Stimulated activated CD8-positive, alpha-beta memory T cell treated with anti-CD3 and anti-CD28 coated beads, Interleukin-15, amount 100 ng/mL, for 24 hours (primary cell): ENCODE measurements around the gene ARHGAP10.
"Not testable (repeated sequence)": the region's sequence is repeated elsewhere in the genome, so short reads cannot be mapped to it uniquely, and the experiment has no call there.

Experiments used
- DNase-seq: peaks from one replicate; pipeline ENCODE4 v3.0.0-alpha.2; 2020; ENCODE audit warnings: low read depth

ARHGAP10 gene

GRCh38 chr4:147794787-147795413 lies 63.0 kb downstream of the ARHGAP10 start:
- DNase-seq, result no peak

- not testable (repeated sequence) for DNase-seq
Observed at GRCh38 chr4:147799057-147799456, 67.2 kb downstream of the ARHGAP10 start.

- DNase-seq, result peak; percentile 18
Observed at GRCh38 chr4:147799986-147800555, 68.2 kb downstream of the ARHGAP10 start.

- DNase-seq, result no peak
Observed at GRCh38 chr4:147801820-147802219, 69.9 kb downstream of the ARHGAP10 start.

GRCh38 chr4:147802346-147802745 lies 70.5 kb downstream of the ARHGAP10 start:
- DNase-seq, result no peak

- DNase-seq, result no peak
Observed at GRCh38 chr4:147805946-147806345, 74.1 kb downstream of the ARHGAP10 start.

GRCh38 chr4:147808447-147808846 lies 76.6 kb downstream of the ARHGAP10 start:
- no peak for DNase-seq

- DNase-seq, result no peak
Observed at GRCh38 chr4:147809211-147809610, 77.3 kb downstream of the ARHGAP10 start.

GRCh38 chr4:147811878-147812277 lies 80.0 kb downstream of the ARHGAP10 start:
- DNase-seq, result no peak

- DNase-seq, result no peak
Observed at GRCh38 chr4:147813109-147813773, 81.4 kb downstream of the ARHGAP10 start.

GRCh38 chr4:147813973-147814372 lies 82.1 kb downstream of the ARHGAP10 start:
- no peak for DNase-seq

- DNase-seq, result no peak
Observed at GRCh38 chr4:147814376-147814775, 82.5 kb downstream of the ARHGAP10 start.

GRCh38 chr4:147815741-147816140 lies 83.9 kb downstream of the ARHGAP10 start:
- no peak for DNase-seq

GRCh38 chr4:147816382-147817254 lies 84.7 kb downstream of the ARHGAP10 start:
- DNase-seq, result no peak

- DNase-seq, result no peak
Observed at GRCh38 chr4:147820975-147821374, 89.1 kb downstream of the ARHGAP10 start.

- DNase-seq, result no peak
Observed at GRCh38 chr4:147821555-147821954, 89.7 kb downstream of the ARHGAP10 start.

- no peak for DNase-seq
Observed at GRCh38 chr4:147822128-147822527, 90.2 kb downstream of the ARHGAP10 start.

- DNase-seq, result no peak
Observed at GRCh38 chr4:147823130-147823529, 91.2 kb downstream of the ARHGAP10 start.

GRCh38 chr4:147824316-147824715 lies 92.4 kb downstream of the ARHGAP10 start:
- DNase-seq, result no peak

- no peak for DNase-seq
Observed at GRCh38 chr4:147824884-147825283, 93.0 kb downstream of the ARHGAP10 start.

GRCh38 chr4:147825451-147826287 lies 93.8 kb downstream of the ARHGAP10 start:
- DNase-seq, result no peak

GRCh38 chr4:147826288-147826646 lies 94.4 kb downstream of the ARHGAP10 start:
- DNase-seq, result no peak
